HG02588 (cell line): Measurements from ENCODE around the gene USP25.

Source experiments
- ATAC-seq: cut with Tn5 transposase; IDR thresholded peaks from one replicate; pipeline ENCODE4 v1.9.1; 2021; ENCODE audit warnings: mild to moderate bottlenecking, moderate library complexity; ENCODE audit not compliant: unreplicated experiment

The USP25 gene

DNA sequence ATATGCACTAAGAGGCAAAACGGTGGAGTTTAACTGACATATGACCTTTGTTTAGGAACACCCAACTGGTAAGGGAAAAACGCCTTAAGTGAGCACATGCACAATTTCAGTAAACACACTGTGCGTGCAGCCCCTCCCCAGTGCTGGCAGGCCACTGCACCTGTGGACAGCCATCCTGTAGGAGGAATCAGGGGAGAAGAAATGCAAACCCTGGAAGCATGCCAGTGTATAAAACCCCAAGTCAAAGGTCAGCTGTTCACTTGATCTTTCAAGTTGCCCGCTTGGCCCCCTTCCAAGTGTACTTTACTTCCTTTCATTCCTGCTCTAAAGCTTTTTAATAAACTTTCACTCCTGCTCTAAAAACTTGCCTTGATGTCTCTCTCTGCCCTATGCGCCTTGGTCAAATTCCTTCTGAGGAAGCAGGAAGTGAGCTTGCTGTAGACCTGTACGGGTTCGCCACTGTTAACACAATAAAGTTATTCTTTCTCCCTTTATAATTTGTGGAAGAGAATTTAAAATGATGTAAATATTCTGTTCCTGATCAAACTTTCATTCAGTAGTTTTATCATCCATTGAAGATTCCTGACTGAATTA, 31.8 kb downstream of the USP25 start:
- ATAC-seq = no peak

DNA sequence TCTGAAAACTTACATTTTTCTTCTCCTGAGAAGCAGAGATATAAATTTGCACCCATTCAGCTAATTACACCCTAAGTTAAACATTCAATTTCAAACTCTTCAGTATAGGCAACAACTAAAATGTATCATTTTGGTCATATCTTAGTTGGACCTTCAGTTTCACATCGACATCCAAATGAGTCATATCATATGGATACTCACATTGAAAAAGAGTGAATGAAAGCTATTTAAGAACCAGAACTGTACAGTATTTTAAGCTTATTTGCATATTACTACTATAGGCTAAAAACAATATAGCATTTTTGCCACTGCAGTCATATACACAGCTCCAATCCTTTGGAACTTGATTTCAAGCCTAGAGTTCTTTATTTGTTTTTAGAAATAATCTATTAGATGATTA, 33.6 kb downstream of the USP25 start:
- ATAC-seq = no peak

DNA sequence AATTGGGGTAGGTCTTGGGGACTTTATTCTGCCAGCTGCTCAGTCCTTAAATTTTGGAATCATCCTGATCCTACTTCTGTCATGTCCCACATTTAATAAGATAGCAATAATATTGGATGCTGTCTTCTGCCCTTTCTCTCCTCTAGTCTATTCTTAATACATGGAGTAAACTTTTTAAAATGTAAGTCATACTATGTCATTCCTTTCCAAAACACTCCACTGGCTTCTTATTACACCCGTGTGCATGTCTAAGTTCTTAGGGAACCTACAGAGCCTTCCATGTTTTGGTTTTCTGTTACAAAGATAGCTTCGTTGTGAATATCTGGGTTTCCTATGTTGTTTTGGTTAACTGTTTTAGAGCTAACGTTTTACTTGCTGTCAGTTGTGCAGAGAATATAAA, 35.1 kb downstream of the USP25 start:
- no peak for ATAC-seq

GRCh38 chr21:15766952-15767603, 37.3 kb downstream of the USP25 start:
- no peak for ATAC-seq

DNA sequence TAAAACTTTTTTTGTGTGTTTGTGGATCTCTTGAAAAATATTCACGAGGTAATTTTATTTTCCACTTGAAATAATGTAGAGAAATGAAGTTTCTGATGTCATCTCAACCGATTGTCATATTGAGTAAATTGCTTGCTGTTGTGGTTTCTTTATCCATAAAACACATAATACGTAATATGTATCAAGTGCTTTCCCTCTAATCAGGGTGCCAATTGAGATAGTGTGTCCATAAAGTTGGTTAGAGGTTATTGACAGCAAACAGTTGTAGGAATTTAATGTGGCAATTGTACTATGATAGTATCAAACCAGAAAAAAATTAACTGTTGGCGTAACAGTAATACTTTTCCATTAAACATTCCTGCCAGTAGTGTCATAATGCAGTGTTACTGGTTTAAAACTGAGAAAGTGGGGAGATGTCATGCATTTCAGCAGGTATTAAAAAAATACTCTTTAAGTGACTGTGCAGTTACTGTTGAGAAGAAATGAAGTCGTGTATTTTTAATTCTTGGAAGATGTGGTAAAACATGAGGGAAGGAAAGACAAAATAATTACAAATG, 38.3 kb downstream of the USP25 start:
- no peak for ATAC-seq

GRCh38 chr21:15768853-15769252, 39.1 kb downstream of the USP25 start:
- no peak for ATAC-seq

GRCh38 chr21:15771311-15771710, 41.5 kb downstream of the USP25 start:
- no peak for ATAC-seq

- ATAC-seq = no peak
These were observed 42.9 kb downstream of the USP25 start for GRCh38 chr21:15772654-15773053.

DNA sequence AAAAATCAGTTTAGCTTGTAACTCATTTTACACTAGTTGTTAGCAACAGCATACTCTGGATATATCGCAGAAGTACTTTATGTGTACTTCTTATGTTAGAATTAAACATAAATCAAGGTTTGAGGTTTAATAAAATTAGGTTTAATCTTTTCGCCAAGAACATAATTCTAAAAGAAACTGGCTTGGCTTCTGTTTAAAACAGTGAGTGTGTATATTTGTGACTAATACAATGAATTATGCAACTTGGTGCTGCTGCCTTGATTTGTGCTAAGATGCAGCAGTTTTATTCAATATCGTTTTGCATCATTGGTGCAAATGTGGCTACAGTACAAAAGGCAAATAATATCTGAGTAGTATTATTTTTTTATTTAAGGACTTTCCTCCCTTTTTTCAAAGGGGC, 44.8 kb downstream of the USP25 start:
- no peak for ATAC-seq

GRCh38 chr21:15775291-15775690, 45.5 kb downstream of the USP25 start:
- ATAC-seq = no peak

DNA sequence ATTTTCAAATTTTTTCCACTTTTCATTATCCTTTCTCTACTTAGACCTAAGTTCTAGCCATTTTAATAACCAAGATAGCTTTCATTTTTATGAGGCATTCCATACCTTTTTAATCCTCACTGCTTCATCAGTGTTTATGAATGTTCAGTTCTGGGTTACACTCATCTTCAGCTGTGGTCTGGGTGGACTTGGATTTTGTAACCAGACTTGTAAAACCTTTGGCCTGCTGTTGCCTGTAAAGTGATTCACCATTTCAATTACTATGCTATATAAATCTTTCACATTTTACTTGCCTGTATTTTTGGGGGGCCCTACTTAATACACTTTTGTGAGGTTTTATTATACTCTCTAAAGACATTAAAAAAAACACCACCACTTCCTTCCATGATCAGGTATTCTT, 46.2 kb downstream of the USP25 start:
- no peak for ATAC-seq

- no peak for ATAC-seq
These were observed 47.0 kb downstream of the USP25 start for GRCh38 chr21:15776818-15777217.

GRCh38 chr21:15781986-15782385, 52.2 kb downstream of the USP25 start:
- ATAC-seq = no peak

GRCh38 chr21:15788847-15789523, 59.2 kb downstream of the USP25 start:
- no peak for ATAC-seq

DNA sequence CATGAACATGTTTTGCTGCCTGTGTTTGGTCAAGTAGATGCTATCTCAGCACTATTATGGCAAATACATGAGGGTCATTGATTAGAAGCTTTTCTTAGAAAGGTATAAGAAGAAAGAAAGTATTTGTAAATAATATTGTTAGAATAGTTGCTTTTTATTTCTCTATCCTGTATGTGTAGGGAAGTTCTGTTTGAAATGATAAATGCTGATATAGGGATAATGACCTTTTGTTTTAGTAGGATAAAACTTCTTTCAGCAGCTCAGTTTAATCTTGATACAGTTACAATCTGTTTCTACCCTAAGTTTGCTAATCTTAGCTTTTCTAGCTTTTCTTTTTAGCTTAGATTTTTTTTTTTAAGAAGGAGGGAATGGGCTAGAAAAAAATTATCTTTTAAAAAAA, 63.3 kb downstream of the USP25 start:
- no peak for ATAC-seq

- no peak for ATAC-seq
These were observed 63.9 kb downstream of the USP25 start for GRCh38 chr21:15793550-15794235.

DNA sequence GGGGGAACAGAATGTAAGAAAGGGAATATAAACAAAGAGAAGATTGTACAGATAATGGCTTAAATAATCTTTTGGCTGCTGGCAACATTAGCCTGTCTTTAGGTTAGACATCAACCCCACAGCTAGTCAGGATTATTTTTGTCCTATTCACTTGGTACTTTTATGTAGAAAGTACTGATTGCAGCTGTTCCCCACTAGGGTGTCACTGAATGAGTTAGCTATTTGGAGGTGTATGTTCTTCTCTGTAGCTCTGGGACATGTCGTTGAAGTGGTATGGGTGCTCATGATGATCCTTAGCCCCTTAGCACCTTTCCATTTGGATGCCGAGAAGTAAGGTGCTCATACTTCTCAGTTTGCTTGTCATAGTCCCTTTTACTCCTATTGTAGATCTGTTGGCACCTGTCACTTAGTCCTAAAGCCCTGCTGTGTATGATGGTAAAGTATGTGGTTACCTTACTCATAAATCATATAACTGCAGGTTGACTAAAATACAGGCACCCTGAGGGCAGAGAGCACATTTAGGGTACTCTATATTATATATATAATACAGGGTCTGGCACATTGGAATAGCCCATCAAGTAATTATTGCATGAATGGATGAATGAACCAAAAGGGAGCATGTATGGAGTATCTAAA, 64.6 kb downstream of the USP25 start:
- no peak for ATAC-seq

- no peak for ATAC-seq
These were observed 65.8 kb downstream of the USP25 start for GRCh38 chr21:15795533-15795932.

GRCh38 chr21:15797577-15798363, 68.0 kb downstream of the USP25 start:
- ATAC-seq = no peak

GRCh38 chr21:15801352-15801863, 71.6 kb downstream of the USP25 start:
- no peak for ATAC-seq
